Tibial nerve (tissue), 4 donors: ENCODE data around the gene RPP14.

ENCODE experiments used
- EP300 ChIP-seq, 2 donors: sonication (generic); formaldehyde crosslinking; IDR thresholded peaks; one replicate each; pipeline ENCODE4 v1.6.1; 2017; ENCODE audit warnings: antibody characterized with exemption in 2 of 2, mild to moderate bottlenecking in 1 of 2
- TF ChIP-seq, protein P1 (sequence below), 5 experiments: fragments of 200-600 bp in 3 of 5; fragments of 450-650 bp in 2 of 5; sonication (generic) in 3 of 5; IDR thresholded peaks; one replicate each; pipeline ENCODE4 v1.5.1; 2016 to 2019; ENCODE audit warnings: antibody characterized with exemption in 5 of 5, mild to moderate bottlenecking in 3 of 5, moderate library complexity in 2 of 5

- no peak for TF ChIP-seq EP300 (IDR thresholded peaks at IDR 0.05)
- TF ChIP-seq, protein P1, sequence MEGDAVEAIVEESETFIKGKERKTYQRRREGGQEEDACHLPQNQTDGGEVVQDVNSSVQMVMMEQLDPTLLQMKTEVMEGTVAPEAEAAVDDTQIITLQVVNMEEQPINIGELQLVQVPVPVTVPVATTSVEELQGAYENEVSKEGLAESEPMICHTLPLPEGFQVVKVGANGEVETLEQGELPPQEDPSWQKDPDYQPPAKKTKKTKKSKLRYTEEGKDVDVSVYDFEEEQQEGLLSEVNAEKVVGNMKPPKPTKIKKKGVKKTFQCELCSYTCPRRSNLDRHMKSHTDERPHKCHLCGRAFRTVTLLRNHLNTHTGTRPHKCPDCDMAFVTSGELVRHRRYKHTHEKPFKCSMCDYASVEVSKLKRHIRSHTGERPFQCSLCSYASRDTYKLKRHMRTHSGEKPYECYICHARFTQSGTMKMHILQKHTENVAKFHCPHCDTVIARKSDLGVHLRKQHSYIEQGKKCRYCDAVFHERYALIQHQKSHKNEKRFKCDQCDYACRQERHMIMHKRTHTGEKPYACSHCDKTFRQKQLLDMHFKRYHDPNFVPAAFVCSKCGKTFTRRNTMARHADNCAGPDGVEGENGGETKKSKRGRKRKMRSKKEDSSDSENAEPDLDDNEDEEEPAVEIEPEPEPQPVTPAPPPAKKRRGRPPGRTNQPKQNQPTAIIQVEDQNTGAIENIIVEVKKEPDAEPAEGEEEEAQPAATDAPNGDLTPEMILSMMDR (IDR thresholded peaks at IDR 0.05) = no peak
Observed at GRCh38 chr3:58369038-58369437, 63.0 kb downstream of the RPP14 start.
